Measurements from ENCODE around the gene SLCO3A1.

Gene SLCO3A1

GRCh38 chr15:91898843-91899242 is 45.3 kb downstream of the SLCO3A1 start:
- Histone ChIP-seq H3K4me1 (ENCODE audit: insufficient read depth, low read length) (no peaks in the 10 kb centered on the region), H3K4me3 (ENCODE audit: low read depth in 1 of 2, low read length in 2 of 2) (no peak overlapping the region), H3K27ac (ENCODE audit: low read length) (no peak overlapping the region), H3K9me3 (ENCODE audit: insufficient read depth, low read length, severe bottlenecking) (no peaks in the 10 kb centered on the region), H3K79me2 (ENCODE audit: insufficient read depth, low read length) (no peaks in the 10 kb centered on the region), H3K27me3 (ENCODE audit: insufficient read depth, low read length, poor library complexity) (no peaks in the 10 kb centered on the region), H3K4me2 (ENCODE audit: insufficient read depth, low read length) (no peak overlapping the region), H4K20me1 (ENCODE audit: insufficient read depth, low read length) (no peaks in the 10 kb centered on the region), H3K36me3 (ENCODE audit: insufficient read depth, low read length) (no peaks in the 10 kb centered on the region), H2AFZ (ENCODE audit: low read depth, low read length) (no peak overlapping the region), H3K9ac (ENCODE audit: low read depth, low read length) (no peak overlapping the region)
- TF ChIP-seq EZH2 (IDR thresholded peaks at IDR 0.05; ENCODE audit: borderline replicate concordance, low read depth, low read length, severe bottlenecking), result no peak
- TF ChIP-seq, protein P1, sequence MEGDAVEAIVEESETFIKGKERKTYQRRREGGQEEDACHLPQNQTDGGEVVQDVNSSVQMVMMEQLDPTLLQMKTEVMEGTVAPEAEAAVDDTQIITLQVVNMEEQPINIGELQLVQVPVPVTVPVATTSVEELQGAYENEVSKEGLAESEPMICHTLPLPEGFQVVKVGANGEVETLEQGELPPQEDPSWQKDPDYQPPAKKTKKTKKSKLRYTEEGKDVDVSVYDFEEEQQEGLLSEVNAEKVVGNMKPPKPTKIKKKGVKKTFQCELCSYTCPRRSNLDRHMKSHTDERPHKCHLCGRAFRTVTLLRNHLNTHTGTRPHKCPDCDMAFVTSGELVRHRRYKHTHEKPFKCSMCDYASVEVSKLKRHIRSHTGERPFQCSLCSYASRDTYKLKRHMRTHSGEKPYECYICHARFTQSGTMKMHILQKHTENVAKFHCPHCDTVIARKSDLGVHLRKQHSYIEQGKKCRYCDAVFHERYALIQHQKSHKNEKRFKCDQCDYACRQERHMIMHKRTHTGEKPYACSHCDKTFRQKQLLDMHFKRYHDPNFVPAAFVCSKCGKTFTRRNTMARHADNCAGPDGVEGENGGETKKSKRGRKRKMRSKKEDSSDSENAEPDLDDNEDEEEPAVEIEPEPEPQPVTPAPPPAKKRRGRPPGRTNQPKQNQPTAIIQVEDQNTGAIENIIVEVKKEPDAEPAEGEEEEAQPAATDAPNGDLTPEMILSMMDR (IDR thresholded peaks at IDR 0.05; ENCODE audit: borderline replicate concordance, extremely low read depth, low read length, poor library complexity, severe bottlenecking), result no peak
- ATAC-seq (ENCODE audit: insufficient read depth, low read depth) (no peak), DNase-seq (no peak)

- no peaks in the 10 kb centered on the region for H3K9me3 ChIP-seq (ENCODE audit: insufficient read depth, low read length, severe bottlenecking)
- TF ChIP-seq EZH2 (IDR thresholded peaks at IDR 0.05; ENCODE audit: borderline replicate concordance, low read depth, low read length, severe bottlenecking), result no peak
- TF ChIP-seq, protein P1 (IDR thresholded peaks at IDR 0.05; ENCODE audit: borderline replicate concordance, extremely low read depth, low read length, poor library complexity, severe bottlenecking), result no peak
- H3K36me3 ChIP-seq (ENCODE audit: insufficient read depth, low read length), result no peaks in the 10 kb centered on the region
- no peak overlapping the region for H3K4me2 ChIP-seq (ENCODE audit: insufficient read depth, low read length)
- no peaks in the 10 kb centered on the region for H4K20me1 ChIP-seq (ENCODE audit: insufficient read depth, low read length)
- no peak overlapping the region for H3K4me3 ChIP-seq (ENCODE audit: low read depth in 1 of 2, low read length in 2 of 2)
- H3K4me1 ChIP-seq (ENCODE audit: insufficient read depth, low read length), result no peaks in the 10 kb centered on the region
- H2AFZ ChIP-seq (ENCODE audit: low read depth, low read length), result no peak overlapping the region
- H3K9ac ChIP-seq (ENCODE audit: low read depth, low read length), result no peak overlapping the region
- no peak overlapping the region for H3K27ac ChIP-seq (ENCODE audit: low read length)
- DNase-seq (no peak), ATAC-seq (ENCODE audit: insufficient read depth, low read depth) (no peak)
- H3K27me3 ChIP-seq (ENCODE audit: insufficient read depth, low read length, poor library complexity), result no peaks in the 10 kb centered on the region
- no peaks in the 10 kb centered on the region for H3K79me2 ChIP-seq (ENCODE audit: insufficient read depth, low read length)
These were observed 51.4 kb downstream of the SLCO3A1 start for GRCh38 chr15:91904942-91905341.

DNA sequence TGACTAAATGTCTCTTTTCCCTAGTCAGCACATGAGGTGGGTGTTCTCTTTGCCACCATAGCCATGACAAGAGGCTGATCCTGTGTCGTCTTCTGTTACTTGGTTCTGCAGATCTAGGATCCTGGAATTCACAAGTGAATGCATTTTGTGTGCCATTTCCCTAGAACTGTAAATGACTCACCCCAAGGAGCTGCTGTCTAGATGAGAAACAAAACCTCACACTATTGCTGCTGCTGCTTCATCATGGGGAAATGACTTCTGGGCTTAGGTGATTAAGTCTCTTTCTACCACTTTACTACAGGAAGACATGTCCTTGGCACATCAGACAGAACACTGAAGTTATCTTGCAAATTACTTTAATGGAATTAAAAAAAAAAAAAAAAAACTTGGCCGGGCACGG is 54.9 kb downstream of the SLCO3A1 start:
- H3K27me3 ChIP-seq (ENCODE audit: insufficient read depth, low read length, poor library complexity), result no peaks in the 10 kb centered on the region
- H3K4me3 ChIP-seq (ENCODE audit: low read depth in 1 of 2, low read length in 2 of 2), result no peak overlapping the region
- H4K20me1 ChIP-seq (ENCODE audit: insufficient read depth, low read length), result no peaks in the 10 kb centered on the region
- no peaks in the 10 kb centered on the region for H3K9me3 ChIP-seq (ENCODE audit: insufficient read depth, low read length, severe bottlenecking)
- TF ChIP-seq EZH2 (IDR thresholded peaks at IDR 0.05; ENCODE audit: borderline replicate concordance, low read depth, low read length, severe bottlenecking), result no peak
- TF ChIP-seq, protein P1 (IDR thresholded peaks at IDR 0.05; ENCODE audit: borderline replicate concordance, extremely low read depth, low read length, poor library complexity, severe bottlenecking), result no peak
- no peak for DNase-seq
- no peak overlapping the region for H3K9ac ChIP-seq (ENCODE audit: low read depth, low read length)
- H3K36me3 ChIP-seq (ENCODE audit: insufficient read depth, low read length), result no peaks in the 10 kb centered on the region
- no peak overlapping the region for H3K4me2 ChIP-seq (ENCODE audit: insufficient read depth, low read length)
- no peaks in the 10 kb centered on the region for H3K4me1 ChIP-seq (ENCODE audit: insufficient read depth, low read length)
- no peak overlapping the region for H2AFZ ChIP-seq (ENCODE audit: low read depth, low read length)
- no peak overlapping the region for H3K27ac ChIP-seq (ENCODE audit: low read length)
- no peaks in the 10 kb centered on the region for H3K79me2 ChIP-seq (ENCODE audit: insufficient read depth, low read length)
- no peak for ATAC-seq (ENCODE audit: insufficient read depth, low read depth)

DNA sequence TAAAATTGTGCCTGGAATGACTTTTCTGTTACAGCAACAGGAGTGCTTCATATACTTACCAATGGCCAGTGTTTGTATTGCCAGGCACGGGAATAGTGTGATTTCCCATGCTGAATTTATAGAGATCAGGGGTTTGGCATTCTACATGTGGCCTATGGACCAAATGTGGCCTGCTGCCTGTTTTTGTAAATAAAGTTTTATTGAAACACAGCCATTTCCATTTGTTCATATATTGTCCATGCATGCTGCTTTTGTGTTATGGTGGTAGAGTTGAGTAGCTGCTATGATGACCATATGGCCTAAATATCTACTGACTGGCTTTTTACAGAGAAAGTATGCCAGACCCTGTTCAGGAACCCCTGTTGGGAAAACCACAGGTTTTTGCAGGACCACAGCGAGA is 55.6 kb downstream of the SLCO3A1 start:
- Histone ChIP-seq H3K4me3 (ENCODE audit: low read depth in 1 of 2, low read length in 2 of 2) (no peak overlapping the region), H3K4me2 (ENCODE audit: insufficient read depth, low read length) (no peak overlapping the region), H3K9ac (ENCODE audit: low read depth, low read length) (no peak overlapping the region), H4K20me1 (ENCODE audit: insufficient read depth, low read length) (no peaks in the 10 kb centered on the region), H3K4me1 (ENCODE audit: insufficient read depth, low read length) (no peaks in the 10 kb centered on the region), H3K9me3 (ENCODE audit: insufficient read depth, low read length, severe bottlenecking) (no peaks in the 10 kb centered on the region), H3K27me3 (ENCODE audit: insufficient read depth, low read length, poor library complexity) (no peaks in the 10 kb centered on the region), H3K27ac (ENCODE audit: low read length) (no peak overlapping the region), H3K36me3 (ENCODE audit: insufficient read depth, low read length) (no peaks in the 10 kb centered on the region), H3K79me2 (ENCODE audit: insufficient read depth, low read length) (no peaks in the 10 kb centered on the region), H2AFZ (ENCODE audit: low read depth, low read length) (no peak overlapping the region)
- DNase-seq, result no peak
- no peak for ATAC-seq (ENCODE audit: insufficient read depth, low read depth)
- TF ChIP-seq EZH2 (IDR thresholded peaks at IDR 0.05; ENCODE audit: borderline replicate concordance, low read depth, low read length, severe bottlenecking), result no peak
- TF ChIP-seq, protein P1 (IDR thresholded peaks at IDR 0.05; ENCODE audit: borderline replicate concordance, extremely low read depth, low read length, poor library complexity, severe bottlenecking), result no peak
